22Rv1 (cell line): ENCODE data around the gene SNRPA1.

ENCODE experiments used
- CTCF ChIP-seq: fragments of 450-650 bp; IDR thresholded peaks from 2 replicates; pipeline ENCODE4 v1.5.1; 2017; ENCODE audit warnings: mild to moderate bottlenecking
- ZFX ChIP-seq: fragments of 450-650 bp; IDR thresholded peaks from 2 replicates; pipeline ENCODE4 v1.6.1; 2017; ENCODE audit warnings: antibody characterized with exemption, borderline replicate concordance

DNA sequence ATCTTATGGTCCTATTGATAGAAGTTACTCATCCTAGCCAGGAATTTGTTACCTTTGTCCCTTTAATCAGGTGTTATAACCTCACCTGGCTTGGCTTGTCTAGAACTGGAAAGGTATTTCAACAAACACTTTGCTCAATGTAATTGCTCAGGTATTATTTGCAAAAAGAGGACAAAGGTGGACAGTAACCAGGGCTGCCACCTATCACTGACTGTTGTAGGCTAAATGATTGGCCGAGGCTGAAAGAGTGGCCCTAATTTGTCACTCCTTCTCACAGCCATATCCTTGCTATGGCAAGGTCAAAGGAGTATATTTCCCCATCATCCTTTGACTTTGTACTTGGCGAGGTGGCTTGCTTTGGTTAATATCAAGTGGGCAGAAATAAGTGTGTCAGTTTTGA, 15.0 kb downstream of the SNRPA1 start:
- TF ChIP-seq CTCF (no peak), ZFX (no peak)
